ENCODE data around the gene STK38L.

Gene STK38L

GRCh38 chr12:27319848-27320247, 75.8 kb downstream of the STK38L start:
- H3K4me3 ChIP-seq (ENCODE audit: low read depth, low read length), result no peak overlapping the region
- DNase-seq (ENCODE audit: low read depth), result no peak
- TF ChIP-seq CTCF (IDR thresholded peaks at IDR 0.05; ENCODE audit: insufficient read depth, low read depth, low read length, missing control alignments), result no peak

- H3K4me3 ChIP-seq (ENCODE audit: low read depth, low read length), result no peak overlapping the region
- TF ChIP-seq CTCF (IDR thresholded peaks at IDR 0.05; ENCODE audit: insufficient read depth, low read depth, low read length, missing control alignments), result no peak
- DNase-seq (ENCODE audit: low read depth), result no peak
These were observed 80.4 kb downstream of the STK38L start for GRCh38 chr12:27324530-27324929.

- DNase-seq (ENCODE audit: low read depth), result no peak
- TF ChIP-seq CTCF (IDR thresholded peaks at IDR 0.05; ENCODE audit: insufficient read depth, low read depth, low read length, missing control alignments), result no peak
- H3K4me3 ChIP-seq (ENCODE audit: low read depth, low read length), result no peak overlapping the region; the same call in 1 of the 2 replicates
These were observed 86.8 kb downstream of the STK38L start for GRCh38 chr12:27330846-27331245.

GRCh38 chr12:27331291-27331926, 87.3 kb downstream of the STK38L start:
- DNase-seq (ENCODE audit: low read depth), result peak; percentile 87
- TF ChIP-seq CTCF (IDR thresholded peaks at IDR 0.05; ENCODE audit: insufficient read depth, low read depth, low read length, missing control alignments), result no peak
- peak overlapping the region; percentile 83 for H3K4me3 ChIP-seq (ENCODE audit: low read depth, low read length)

- H3K4me3 ChIP-seq (ENCODE audit: low read depth, low read length), result peak overlapping the region; percentile 83
- no peak for TF ChIP-seq CTCF (IDR thresholded peaks at IDR 0.05; ENCODE audit: insufficient read depth, low read depth, low read length, missing control alignments)
- peak; percentile 22 for DNase-seq (ENCODE audit: low read depth)
These were observed 87.8 kb downstream of the STK38L start for GRCh38 chr12:27331927-27332324.

GRCh38 chr12:27332407-27332713, 88.3 kb downstream of the STK38L start:
- no peak for TF ChIP-seq CTCF (IDR thresholded peaks at IDR 0.05; ENCODE audit: insufficient read depth, low read depth, low read length, missing control alignments)
- peak overlapping the region; percentile 83 for H3K4me3 ChIP-seq (ENCODE audit: low read depth, low read length)
- no peak for DNase-seq (ENCODE audit: low read depth)

- H3K4me3 ChIP-seq (ENCODE audit: low read depth, low read length), result peak within 1 kb of the TSS; percentile 83
- TF ChIP-seq CTCF (IDR thresholded peaks at IDR 0.05; ENCODE audit: insufficient read depth, low read depth, low read length, missing control alignments), result no peak
- peak; percentile 79 for DNase-seq (ENCODE audit: low read depth)
These were observed 88.8 kb downstream of the STK38L start, which contains the start of gene BMAL2 for GRCh38 chr12:27332714-27333402. TSS of gene BMAL2 (plus strand) at chr12:27332836. CDS start at chr12:27333073, 237 bp downstream.

Data from GM12865 (cell line).